ENCODE data around the gene CYLD. TPM values are rescaled to one million over a fixed set of nuclear protein-coding genes. Genes with fewer than 3 reads are reported as not detected.

Gene CYLD
- total RNA-seq, 1 experiment from 2014 or later = 9.8 TPM

GRCh38 chr16:50751528-50751927 lies 9.6 kb downstream of the CYLD start:
- Mint-ChIP-seq H3K27me3 (ENCODE audit: insufficient read depth, unreplicated experiment) (no peaks in the 10 kb centered on the region), H3K4me3 (ENCODE audit: unreplicated experiment) (no peak overlapping the region), H3K27ac (ENCODE audit: unreplicated experiment) (no peak overlapping the region), H3K9me3 (ENCODE audit: unreplicated experiment) (no peaks in the 10 kb centered on the region), H3K4me1 (ENCODE audit: low read depth, unreplicated experiment) (no peaks in the 10 kb centered on the region), H3K36me3 (ENCODE audit: insufficient read depth, unreplicated experiment) (peaks cover 6% of the 10 kb centered on the region)
- intact Hi-C loops (cut with micrococcal nuclease; ENCODE audit: unreplicated experiment) = no loop called here
- no peak overlapping the region for H3K4me3 ChIP-seq (ENCODE audit: low read depth, low read length)
- BruUV-seq (replicated peaks) = no TSS peak
- no peaks in the 10 kb centered on the region for H3K9me3 ChIP-seq
- H3K4me1 ChIP-seq = no peaks in the 10 kb centered on the region
- no peaks in the 10 kb centered on the region for H3K27me3 ChIP-seq (replicated peaks; ENCODE audit: control insufficient read depth, insufficient read depth, low read length)
- no peak for DNase-seq
- no peak for TF ChIP-seq CTCF (IDR thresholded peaks at IDR 0.05; ENCODE audit: insufficient read depth in 1 of 2, low read depth in 1 of 2, low read length in 1 of 2, severe bottlenecking in 1 of 2, unreplicated experiment in 1 of 2)
- no peaks in the 10 kb centered on the region for H3K36me3 ChIP-seq (ENCODE audit: control insufficient read depth, insufficient read depth, low read length)
- CTCF ChIA-PET = interaction anchor here (1.3 to 2.7 kb wide), 3 partner anchors 55 to 86 kb away, joined by 3 to 13 read pairs (median 3); no protein-coding TSS in a partner anchor
- POLR2A ChIA-PET = no interaction called here

GRCh38 chr16:50752471-50753235 lies 10.8 kb downstream of the CYLD start:
- Histone ChIP-seq H3K36me3 (ENCODE audit: control insufficient read depth, insufficient read depth, low read length) (no peaks in the 10 kb centered on the region), H3K4me1 (no peaks in the 10 kb centered on the region), H3K9me3 (no peaks in the 10 kb centered on the region), H3K4me3 (ENCODE audit: low read depth, low read length) (no peak overlapping the region), H3K27me3 (replicated peaks; ENCODE audit: control insufficient read depth, insufficient read depth, low read length) (no peaks in the 10 kb centered on the region)
- H3K36me3 Mint-ChIP-seq (ENCODE audit: insufficient read depth, unreplicated experiment) = peaks cover 6% of the 10 kb centered on the region
- no peak overlapping the region for H3K4me3 Mint-ChIP-seq (ENCODE audit: unreplicated experiment)
- intact Hi-C loops (cut with micrococcal nuclease; ENCODE audit: unreplicated experiment) = no loop called here
- POLR2A ChIA-PET = no interaction called here
- no TSS peak for BruUV-seq (replicated peaks)
- no peaks in the 10 kb centered on the region for H3K27me3 Mint-ChIP-seq (ENCODE audit: insufficient read depth, unreplicated experiment)
- DNase-seq = no peak
- H3K9me3 Mint-ChIP-seq (ENCODE audit: unreplicated experiment) = no peaks in the 10 kb centered on the region
- no peak overlapping the region for H3K27ac Mint-ChIP-seq (ENCODE audit: unreplicated experiment)
- CTCF ChIA-PET = interaction anchor here (2.7 kb wide), 1 partner anchor 54 kb away, joined by 13 read pairs; no protein-coding TSS in a partner anchor
- no peaks in the 10 kb centered on the region for H3K4me1 Mint-ChIP-seq (ENCODE audit: low read depth, unreplicated experiment)
- TF ChIP-seq CTCF (IDR thresholded peaks at IDR 0.05; ENCODE audit: insufficient read depth in 1 of 2, low read depth in 1 of 2, low read length in 1 of 2, severe bottlenecking in 1 of 2, unreplicated experiment in 1 of 2) = no peak

GRCh38 chr16:50756473-50756872 lies 14.6 kb downstream of the CYLD start:
- Mint-ChIP-seq H3K36me3 (ENCODE audit: insufficient read depth, unreplicated experiment) (peaks cover 6% of the 10 kb centered on the region), H3K27me3 (ENCODE audit: insufficient read depth, unreplicated experiment) (no peaks in the 10 kb centered on the region), H3K9me3 (ENCODE audit: unreplicated experiment) (no peaks in the 10 kb centered on the region), H3K4me3 (ENCODE audit: unreplicated experiment) (no peak overlapping the region), H3K27ac (ENCODE audit: unreplicated experiment) (no peak overlapping the region), H3K4me1 (ENCODE audit: low read depth, unreplicated experiment) (no peaks in the 10 kb centered on the region)
- ChIA-PET POLR2A (interaction anchor here (0.6 kb wide), 1 partner anchor 11 kb away, joined by 3 read pairs; no protein-coding TSS in a partner anchor), CTCF (no interaction called here)
- Histone ChIP-seq H3K36me3 (ENCODE audit: control insufficient read depth, insufficient read depth, low read length) (no peaks in the 10 kb centered on the region), H3K4me3 (ENCODE audit: low read depth, low read length) (no peak overlapping the region), H3K9me3 (no peaks in the 10 kb centered on the region), H3K4me1 (no peaks in the 10 kb centered on the region), H3K27me3 (replicated peaks; ENCODE audit: control insufficient read depth, insufficient read depth, low read length) (no peaks in the 10 kb centered on the region)
- no peak for TF ChIP-seq CTCF (IDR thresholded peaks at IDR 0.05; ENCODE audit: insufficient read depth in 1 of 2, low read depth in 1 of 2, low read length in 1 of 2, severe bottlenecking in 1 of 2, unreplicated experiment in 1 of 2)
- BruUV-seq (replicated peaks) = no TSS peak
- DNase-seq = no peak
- intact Hi-C loops (cut with micrococcal nuclease; ENCODE audit: unreplicated experiment) = no loop called here

Data from Caco-2 (cell line).